Spinal cord (tissue), 10 donors: ENCODE results near the gene RSPH10B2. TPM values are rescaled to one million over a fixed set of nuclear protein-coding genes. Genes with fewer than 3 reads are reported as not detected.
"Not testable (repeated sequence)": the region's sequence is repeated elsewhere in the genome, so short reads cannot be mapped to it uniquely, and the experiment has no call there.

ENCODE experiments used
- DNase-seq, 6 donors: peaks; one replicate each; pipeline versions ENCODE4 v3.0.0 to v3.0.0-alpha.2; 2013 to 2015; ENCODE audit warnings: low spot score in 6 of 6, low read depth in 4 of 6
- H3K27ac ChIP-seq: one replicate; pipeline ENCODE4 v1.5.1; 2013; ENCODE audit warnings: low read depth, low read length, control low read depth
- H3K27me3 ChIP-seq: one replicate; pipeline ENCODE4 v1.6.1; 2013; ENCODE audit warnings: low read length; ENCODE audit not compliant: control insufficient read depth, insufficient read depth
- H3K36me3 ChIP-seq: one replicate; pipeline ENCODE4 v1.6.1; 2013; ENCODE audit warnings: low read length; ENCODE audit not compliant: control insufficient read depth, insufficient read depth
- H3K4me1 ChIP-seq: one replicate; pipeline ENCODE4 v1.6.1; 2013; ENCODE audit warnings: low read length; ENCODE audit not compliant: control insufficient read depth, insufficient read depth
- H3K4me3 ChIP-seq: one replicate; pipeline ENCODE4 v1.5.1; 2013; ENCODE audit warnings: low read depth, low read length, control low read depth
- H3K9me3 ChIP-seq: one replicate; pipeline ENCODE4 v1.6.1; 2013; ENCODE audit warnings: low read length; ENCODE audit not compliant: control insufficient read depth, insufficient read depth
- WGBS: methylation state at CpG from one replicate; pipeline ENCODE4 v1.1.5; 2013; ENCODE audit warnings: missing lambda C conversion rate; ENCODE audit not compliant: insufficient coverage; 5-methylcytosine and 5-hydroxymethylcytosine counted together
- long read RNA-seq, 4 donors: transcript quantifications; one replicate each; lab custom pipeline, GENCODE V29; 2026
- polyA plus RNA-seq, 2 donors: library from polyadenylated mRNA; unstranded; fragments of 120-200 nt; gene quantifications; one replicate each; pipeline ENCODE4 v1.2.1, GENCODE V29; 2013; ENCODE audit not compliant: insufficient read length in 2 of 2
- total RNA-seq, 2 donors: library from RNA; depleted of rRNA in 1 of 2; stranded (reverse); fragments of 120-200 nt in 1 of 2; fragments of >200 nt in 1 of 2; gene quantifications; one replicate each; pipeline versions ENCODE4 v1.2.3 to v1.2.4, GENCODE V29; 2013 to 2014
- donor health status: healthy.

RSPH10B2 gene
- 1 to 10 TPM; 1.4 to 8.3 TPM for total RNA-seq
- 1 to 10 TPM; 4.6 to 8.6 TPM for polyA plus RNA-seq
- long read RNA-seq, donor 1, partial matches to known transcripts = 25 of 58 reads
- long read RNA-seq, donor 1, other reads (novel, unspliced or antisense) = 33 of 58 reads
- long read RNA-seq, donor 2, partial matches to known transcripts = 5 of 14 reads
- long read RNA-seq, donor 2, other reads (novel, unspliced or antisense) = 9 of 14 reads
- long read RNA-seq, donor 3, partial matches to known transcripts = 7 of 13 reads
- long read RNA-seq, donor 3, other reads (novel, unspliced or antisense) = 6 of 13 reads
- long read RNA-seq, donor 4 = 0 reads

GRCh38 chr7:6753964-6754363 is at the start of gene RSPH10B2:
TSS of gene RSPH10B2 (plus strand) at chr7:6754103. CDS start at chr7:6757678, 3,575 bp downstream.
- H3K4me3 ChIP-seq, H3K27me3 ChIP-seq, H3K27ac ChIP-seq, H3K4me1 ChIP-seq, H3K9me3 ChIP-seq, H3K36me3 ChIP-seq, DNase-seq: not testable (repeated sequence)
- no CpG with 5 or more reads among the region's 38 CpGs for WGBS

DNA sequence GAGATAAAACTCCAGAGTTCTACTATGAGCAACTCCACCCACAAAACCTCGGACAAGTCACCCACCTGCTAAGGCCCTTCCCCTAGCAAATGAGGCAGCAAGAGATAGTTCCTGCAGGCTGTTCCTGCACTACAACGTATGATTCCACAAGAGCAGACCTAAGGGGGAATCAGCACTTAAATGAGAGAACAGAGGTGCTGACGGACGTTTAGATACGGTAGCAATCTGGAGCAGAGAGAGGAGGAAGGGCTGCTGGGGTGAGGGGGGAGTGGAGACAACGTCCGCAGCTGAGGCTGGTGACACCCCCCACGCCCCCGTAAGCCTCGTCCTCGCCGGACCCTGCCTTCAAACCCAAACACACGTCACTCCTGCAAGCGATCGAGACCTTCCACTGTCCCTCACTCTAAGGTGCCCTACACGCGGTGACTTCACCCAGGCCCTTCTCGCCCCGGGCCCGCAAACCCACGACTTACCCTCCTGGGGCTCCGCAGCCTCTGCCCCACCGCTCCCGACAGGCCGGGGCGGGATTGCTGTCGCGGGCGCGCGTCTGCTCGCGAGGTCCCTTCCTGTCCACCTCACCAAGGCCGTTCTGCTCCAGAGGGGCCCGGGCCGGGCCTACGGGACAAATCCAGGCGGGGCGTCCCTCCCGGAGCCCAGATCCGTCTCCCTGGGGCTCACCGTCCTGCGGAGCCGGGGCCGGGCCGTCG is 47.8 kb upstream of the RSPH10B2 start:
- H3K27me3 ChIP-seq = no peaks in the 10 kb centered on the region

GRCh38 chr7:6706666-6707407 is 47.1 kb upstream of the RSPH10B2 start, which contains the start of gene ZNF12:
TSS of gene ZNF12 (minus strand) at chr7:6706947. CDS start at chr7:6705173, 1,774 bp downstream.
- DNase-seq = peak; percentile 90 to 98 (median 93)
- Histone ChIP-seq H3K4me3 (peak within 1 kb of the TSS; percentile 88), H3K27me3 (no peaks in the 10 kb centered on the region), H3K9me3 (no peaks in the 10 kb centered on the region), H3K4me1 (peaks cover 7% of the 10 kb centered on the region), H3K36me3 (peaks cover 23% of the 10 kb centered on the region), H3K27ac (peak within 1 kb of the TSS; percentile 91)
- under 1% methylated on average over 60 of the region's 65 CpGs for WGBS

More for the DNA sequence above, 47.8 kb upstream of the RSPH10B2 start:
- Histone ChIP-seq H3K36me3 (peaks cover 25% of the 10 kb centered on the region), H3K4me3 (peak overlapping the region; percentile 88), H3K4me1 (peaks cover 7% of the 10 kb centered on the region), H3K9me3 (no peaks in the 10 kb centered on the region), H3K27ac (peak overlapping the region; percentile 73)
- no peak for DNase-seq
- WGBS = under 1% methylated on average over 42 of the region's 47 CpGs

- Histone ChIP-seq H3K27ac (no peak overlapping the region), H3K4me3 (no peak overlapping the region), H3K36me3 (peaks cover 13% of the 10 kb centered on the region), H3K4me1 (peaks cover 7% of the 10 kb centered on the region), H3K27me3 (no peaks in the 10 kb centered on the region), H3K9me3 (no peaks in the 10 kb centered on the region)
- WGBS = no CpG with 5 or more reads among the region's 3 CpGs
- no peak for DNase-seq
Observed at GRCh38 chr7:6708304-6708703, 45.6 kb upstream of the RSPH10B2 start.

DNA sequence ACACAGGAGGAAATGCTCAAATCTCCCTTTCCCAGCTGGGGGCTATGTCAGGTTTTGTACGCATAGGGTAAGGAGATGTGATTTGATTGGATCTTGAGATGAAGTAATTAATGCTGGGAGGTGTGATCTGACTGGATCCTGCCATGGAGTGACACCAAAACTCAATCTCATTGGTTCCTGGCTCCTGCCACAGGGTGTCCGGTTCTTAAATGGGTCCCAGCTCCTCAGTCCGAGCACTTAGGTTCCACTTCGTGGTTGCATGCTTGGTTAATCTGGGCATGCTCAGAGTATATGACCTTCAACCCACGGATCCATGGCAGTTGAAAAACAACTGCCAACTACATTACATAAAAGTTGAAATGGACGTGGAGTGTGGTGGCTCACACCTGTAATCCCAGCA is 44.1 kb upstream of the RSPH10B2 start:
- Histone ChIP-seq H3K9me3 (no peaks in the 10 kb centered on the region), H3K4me3 (no peak overlapping the region), H3K4me1 (peaks cover 7% of the 10 kb centered on the region), H3K36me3 (no peaks in the 10 kb centered on the region), H3K27ac (no peak overlapping the region), H3K27me3 (no peaks in the 10 kb centered on the region)
- DNase-seq = no peak
- WGBS = 89% methylated on average over 4 of the region's 6 CpGs

- Histone ChIP-seq H3K36me3 (no peaks in the 10 kb centered on the region), H3K4me3 (no peak overlapping the region), H3K27me3 (no peaks in the 10 kb centered on the region), H3K4me1 (no peaks in the 10 kb centered on the region), H3K9me3 (no peaks in the 10 kb centered on the region), H3K27ac (no peak overlapping the region)
- no peak for DNase-seq
- 72% methylated on average over 3 of the region's 5 CpGs for WGBS
Observed at GRCh38 chr7:6714360-6714759, 39.5 kb upstream of the RSPH10B2 start.

DNA sequence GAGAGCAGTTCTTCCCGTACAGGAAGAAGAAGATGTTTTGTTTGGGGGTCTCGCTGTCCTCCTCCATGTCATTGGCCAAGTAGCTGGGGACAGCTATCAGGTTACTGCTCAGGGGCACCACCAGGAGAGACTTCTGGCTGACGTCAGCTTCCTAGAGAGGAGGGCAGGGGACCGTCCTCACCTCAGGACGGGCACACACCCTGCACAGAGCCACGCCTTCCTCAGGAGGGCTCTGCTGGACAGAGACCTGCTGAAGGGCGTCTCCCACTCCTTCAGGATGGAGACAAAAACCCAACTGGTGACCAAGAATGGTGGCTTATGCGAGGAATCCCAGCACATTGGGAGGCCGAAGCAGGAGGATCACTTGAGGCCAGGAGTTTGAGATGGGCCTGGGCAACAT is 38.0 kb upstream of the RSPH10B2 start:
- not testable (repeated sequence) for H3K36me3 ChIP-seq, DNase-seq, H3K9me3 ChIP-seq, H3K27me3 ChIP-seq, H3K4me1 ChIP-seq, H3K4me3 ChIP-seq, H3K27ac ChIP-seq
- 62% methylated on average over 6 of the region's 9 CpGs for WGBS

DNA sequence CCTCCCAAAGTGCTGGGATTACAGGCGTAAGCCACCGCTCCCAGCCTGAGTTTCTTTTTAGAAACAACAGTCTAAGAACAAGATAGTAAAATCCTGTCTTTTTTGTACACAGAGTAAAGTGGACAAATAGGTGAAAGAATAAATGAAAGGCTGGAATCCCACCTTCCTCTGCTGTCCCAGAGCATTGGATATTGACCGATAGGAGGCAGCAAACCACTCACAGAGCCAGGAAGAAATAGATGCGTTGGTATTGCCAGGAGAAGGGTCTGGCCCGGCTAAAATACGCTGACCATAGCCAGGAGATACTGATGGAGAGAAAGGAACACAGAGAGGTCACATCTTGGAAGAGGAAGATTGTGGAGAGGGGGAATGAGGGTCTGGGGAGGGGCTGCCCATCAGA is 35.8 kb upstream of the RSPH10B2 start:
- H3K4me3 ChIP-seq = no peak overlapping the region
- no peaks in the 10 kb centered on the region for H3K4me1 ChIP-seq
- no peaks in the 10 kb centered on the region for H3K9me3 ChIP-seq
- 46% methylated on average over 4 of the region's 6 CpGs for WGBS
- no peak overlapping the region for H3K27ac ChIP-seq
- no peak for DNase-seq
- no peaks in the 10 kb centered on the region for H3K27me3 ChIP-seq
- no peaks in the 10 kb centered on the region for H3K36me3 ChIP-seq

DNA sequence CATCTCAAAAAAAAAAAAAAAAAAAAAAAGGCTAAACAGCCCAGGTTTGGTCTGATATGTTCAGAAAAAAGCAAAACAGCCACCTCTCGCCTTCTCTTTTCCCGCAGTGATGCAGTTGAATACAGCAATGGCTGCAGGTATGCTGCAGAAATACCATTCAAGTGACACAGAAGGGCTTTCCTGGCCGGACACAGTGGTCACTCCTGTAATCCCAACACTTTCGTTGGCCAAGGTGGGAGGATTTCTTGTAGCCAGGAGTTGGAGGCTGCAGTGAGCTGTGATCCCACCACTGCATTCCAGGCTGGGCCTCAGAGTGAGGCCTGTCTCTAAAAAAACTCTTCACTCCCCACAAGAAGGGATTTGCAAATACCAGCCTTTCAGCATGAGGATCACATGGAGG is 29.6 kb upstream of the RSPH10B2 start:
- H3K27me3 ChIP-seq, H3K36me3 ChIP-seq, H3K9me3 ChIP-seq, H3K27ac ChIP-seq, H3K4me3 ChIP-seq, DNase-seq, H3K4me1 ChIP-seq: not testable (repeated sequence)
- no CpG with 5 or more reads among the region's 4 CpGs for whole genome bisulfite sequencing
